ENCODE data around the gene CDH23. TPM values are rescaled to one million over a fixed set of nuclear protein-coding genes. Genes with fewer than 3 reads are reported as not detected.

The CDH23 gene
- total and polyA plus RNA-seq, 7 donors = 1.00 to 3.8 (median 1.9) TPM

- WGBS, 3 donors = 85 to 87% (median 85%) methylated on average over 14 of the region's 14 CpGs
- Histone ChIP-seq H3K27ac (no peak overlapping the region), H3K27me3 (ENCODE audit: insufficient read depth in 3 of 3, low read length in 2 of 3) (peaks cover 0 to 1% (median 0%) of the 10 kb centered on the region in 3 donors), H3K4me3 (no peak overlapping the region), H3K36me3 (ENCODE audit: insufficient read depth in 1 of 2, low read depth in 1 of 2) (no peaks in the 10 kb centered on the region), H3K9me3 (no peaks in the 10 kb centered on the region), H3K4me1 (no peaks in the 10 kb centered on the region)
- intact Hi-C loops (cut with DNase I) = no loop called here
- no peak for DNase-seq
- no peak for TF ChIP-seq CTCF (IDR thresholded peaks at IDR 0.05)
- ATAC-seq = no peak
These were observed 55.0 kb downstream of the CDH23 start for GRCh38 chr10:71451754-71452153.

GRCh38 chr10:71453186-71453585, 56.5 kb downstream of the CDH23 start:
- no peaks in the 10 kb centered on the region for H3K9me3 ChIP-seq
- no peaks in the 10 kb centered on the region for H3K36me3 ChIP-seq (ENCODE audit: insufficient read depth in 1 of 2, low read depth in 1 of 2)
- H3K27ac ChIP-seq = no peak overlapping the region
- no peak overlapping the region for H3K4me3 ChIP-seq
- H3K27me3 ChIP-seq (ENCODE audit: insufficient read depth in 3 of 3, low read length in 2 of 3) = peaks cover 0 to 1% (median 0%) of the 10 kb centered on the region in 3 donors
- no peaks in the 10 kb centered on the region for H3K4me1 ChIP-seq
- TF ChIP-seq CTCF (IDR thresholded peaks at IDR 0.05) = no peak
- ATAC-seq (no peak), DNase-seq (no peak)
- WGBS, 3 donors = 84 to 87% (median 84%) methylated on average over 12 of the region's 12 CpGs
- intact Hi-C loops (cut with DNase I) = no loop called here

- TF ChIP-seq CTCF (IDR thresholded peaks at IDR 0.05) = no peak
- no peaks in the 10 kb centered on the region for H3K4me1 ChIP-seq
- DNase-seq = no peak
- H3K27me3 ChIP-seq (ENCODE audit: insufficient read depth in 3 of 3, low read length in 2 of 3) = peaks cover 0 to 1% (median 0%) of the 10 kb centered on the region in 3 donors
- 40 to 52% (median 42%) methylated on average over 5 of the region's 5 CpGs for WGBS, 3 donors
- H3K9me3 ChIP-seq = no peaks in the 10 kb centered on the region
- H3K36me3 ChIP-seq (ENCODE audit: insufficient read depth in 1 of 2, low read depth in 1 of 2) = no peaks in the 10 kb centered on the region
- no peak overlapping the region for H3K27ac ChIP-seq
- no peak overlapping the region for H3K4me3 ChIP-seq
- peak in 1 of 4 donors; percentile 23 for ATAC-seq
- intact Hi-C loops (cut with DNase I) = no loop called here
These were observed 57.6 kb downstream of the CDH23 start for GRCh38 chr10:71454347-71454746.

- Histone ChIP-seq H3K9me3 (no peaks in the 10 kb centered on the region), H3K27me3 (ENCODE audit: insufficient read depth in 3 of 3, low read length in 2 of 3) (peaks cover 0 to 1% (median 0%) of the 10 kb centered on the region in 3 donors), H3K4me1 (no peaks in the 10 kb centered on the region), H3K27ac (no peak overlapping the region), H3K4me3 (no peak overlapping the region), H3K36me3 (ENCODE audit: insufficient read depth in 1 of 2, low read depth in 1 of 2) (no peaks in the 10 kb centered on the region)
- no peak for TF ChIP-seq CTCF (IDR thresholded peaks at IDR 0.05)
- WGBS, 3 donors = 44 to 98% (median 73%) methylated on average over 2 of the region's 2 CpGs
- intact Hi-C loops (cut with DNase I) = no loop called here
- DNase-seq (no peak), ATAC-seq (no peak)
These were observed 58.3 kb downstream of the CDH23 start for GRCh38 chr10:71455035-71455434.

- no peak for TF ChIP-seq CTCF (IDR thresholded peaks at IDR 0.05)
- ATAC-seq = no peak
These were observed 59.9 kb downstream of the CDH23 start for GRCh38 chr10:71456631-71457030.

More at GRCh38 chr10:71456631-71457030, 59.9 kb downstream of the CDH23 start:
- WGBS, 3 donors = 82 to 92% (median 87%) methylated on average over 3 of the region's 3 CpGs
- Histone ChIP-seq H3K4me3 (no peak overlapping the region), H3K36me3 (ENCODE audit: insufficient read depth in 1 of 2, low read depth in 1 of 2) (no peaks in the 10 kb centered on the region), H3K9me3 (no peaks in the 10 kb centered on the region), H3K27ac (no peak overlapping the region), H3K4me1 (no peaks in the 10 kb centered on the region), H3K27me3 (ENCODE audit: insufficient read depth in 3 of 3, low read length in 2 of 3) (peaks cover 0 to 10% (median 1%) of the 10 kb centered on the region in 3 donors)
- DNase-seq = no peak
- intact Hi-C loops (cut with DNase I) = no loop called here

Measured in psoas muscle (tissue), 8 donors.